Measurements from ENCODE around the gene UBL5. TPM values are rescaled to one million over a fixed set of nuclear protein-coding genes. Genes with fewer than 3 reads are reported as not detected.

The UBL5 gene
- total RNA-seq, 1 donor from 2014 or later: 133 TPM

DNA sequence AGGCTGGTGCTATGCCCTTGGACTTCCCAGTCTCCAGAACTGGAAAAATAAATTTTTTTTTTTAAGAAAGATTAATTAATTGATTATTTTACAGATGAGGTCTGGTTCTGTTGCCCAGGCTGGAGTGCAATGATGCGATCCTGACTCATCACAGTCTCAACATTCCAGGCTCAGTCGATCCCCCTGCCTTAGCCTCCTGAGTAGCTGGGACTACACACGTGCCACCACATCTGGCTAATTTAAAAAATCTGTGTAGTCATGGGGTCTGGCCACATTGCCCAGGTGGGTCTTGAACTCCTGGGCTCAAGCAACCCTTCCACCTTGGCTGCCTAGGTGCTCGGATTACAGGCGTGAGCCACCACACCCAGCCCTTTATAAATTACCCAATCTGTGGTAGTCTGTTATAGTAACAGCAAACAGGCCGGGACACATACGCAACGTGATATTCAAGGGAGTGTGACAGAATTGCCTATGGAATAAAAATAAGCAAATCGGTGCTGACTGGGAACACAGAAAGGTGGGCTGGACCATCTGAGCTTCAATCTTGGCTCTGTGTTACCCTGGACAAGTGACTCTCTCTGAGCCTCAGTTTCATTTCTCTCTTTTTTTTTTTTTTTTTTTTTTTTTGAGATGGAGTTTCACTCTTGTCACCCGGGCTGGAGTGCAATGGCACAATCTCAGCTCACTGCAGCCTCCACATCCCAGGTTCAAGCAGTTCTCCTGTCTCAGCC, 50.2 kb downstream of the UBL5 start:
- no peaks in the 10 kb centered on the region for H3K27me3 ChIP-seq (ENCODE audit: control insufficient read depth in 3 of 3, insufficient read depth in 3 of 3, low read length in 3 of 3)
- no peaks in the 10 kb centered on the region for H3K4me1 ChIP-seq (ENCODE audit: control insufficient read depth in 3 of 3, insufficient read depth in 3 of 3, low read length in 3 of 3)
- no peak overlapping the region for H3K4me3 ChIP-seq (ENCODE audit: low read length in 3 of 3)
- no peaks in the 10 kb centered on the region for H3K36me3 ChIP-seq (ENCODE audit: control insufficient read depth in 3 of 3, insufficient read depth in 3 of 3, low read length in 3 of 3)
- no peak overlapping the region for H3K27ac ChIP-seq (ENCODE audit: low read depth, low read length)
- peaks cover 0 to 4% (median 2%) of the 10 kb centered on the region in 3 donors for H3K9me3 ChIP-seq (ENCODE audit: control insufficient read depth in 3 of 3, low read length in 3 of 3)
- no peak overlapping the region for H3K9ac ChIP-seq (ENCODE audit: low read depth in 1 of 3, low read length in 3 of 3)

GRCh38 chr19:9878511-9879196, 50.9 kb downstream of the UBL5 start:
- no peaks in the 10 kb centered on the region for H3K4me1 ChIP-seq (ENCODE audit: control insufficient read depth in 3 of 3, insufficient read depth in 3 of 3, low read length in 3 of 3)
- H3K27me3 ChIP-seq (ENCODE audit: control insufficient read depth in 3 of 3, insufficient read depth in 3 of 3, low read length in 3 of 3): no peaks in the 10 kb centered on the region
- peaks cover 0 to 4% (median 2%) of the 10 kb centered on the region in 3 donors for H3K9me3 ChIP-seq (ENCODE audit: control insufficient read depth in 3 of 3, low read length in 3 of 3)
- no peak overlapping the region for H3K9ac ChIP-seq (ENCODE audit: low read depth in 1 of 3, low read length in 3 of 3)
- H3K36me3 ChIP-seq (ENCODE audit: control insufficient read depth in 3 of 3, insufficient read depth in 3 of 3, low read length in 3 of 3): no peaks in the 10 kb centered on the region
- no peak overlapping the region for H3K27ac ChIP-seq (ENCODE audit: low read depth, low read length)
- no peak overlapping the region for H3K4me3 ChIP-seq (ENCODE audit: low read length in 3 of 3)

Small RNAs within 50 kb of the gene (small RNA-seq; reads per million reads assigned to genes)
- gene RF00156: not detected

Other genes with a start within 250 kb of the UBL5 start
- 26.6 TPM for gene ZNF121, start 243.4 kb upstream of the UBL5 start, total RNA-seq
- 36.5 TPM for gene ZNF561, start 206.7 kb upstream of the UBL5 start, total RNA-seq
- 38.1 TPM for gene ZNF562, start 152.8 kb upstream of the UBL5 start, total RNA-seq
- gene ZNF846, start 59.2 kb upstream of the UBL5 start, total RNA-seq: 15.1 TPM
- gene FBXL12, start 8.8 kb upstream of the UBL5 start, total RNA-seq: 10.4 TPM
- gene PIN1, start 7.4 kb downstream of the UBL5 start, total RNA-seq: 58.5 TPM
- 18.8 TPM for gene OLFM2, start 108.6 kb downstream of the UBL5 start, total RNA-seq
- 43.3 TPM for gene COL5A3, start 182.6 kb downstream of the UBL5 start, total RNA-seq
- gene RDH8, start 185.6 kb downstream of the UBL5 start, total RNA-seq: not detected

Measured in skeletal muscle tissue (tissue), 5 donors.